ENCODE results near the gene LEKR1. TPM values are rescaled to one million over a fixed set of nuclear protein-coding genes. Genes with fewer than 3 reads are reported as not detected.

The LEKR1 gene
- total and polyA plus RNA-seq, 2 donors (not counting 3 experiments of a cell fraction or from before 2014, with no cell fraction given), result 0.07 to 0.64 TPM

- Histone ChIP-seq H3K9me1 (replicated peaks; ENCODE audit: control insufficient read depth, extremely low read depth, insufficient read depth, low read length) (peaks cover 2% of the 10 kb centered on the region), H3K4me1 (ENCODE audit: control insufficient read depth, extremely low read depth, insufficient read depth, low read length) (no peaks in the 10 kb centered on the region), H2AFZ (ENCODE audit: low read depth, low read length) (no peak overlapping the region), H3K27me3 (ENCODE audit: control insufficient read depth in 2 of 2, insufficient read depth in 2 of 2, low read length in 2 of 2) (no peaks in the 10 kb centered on the region), H3K9ac (replicated peaks; ENCODE audit: extremely low read depth, insufficient read depth, low read length) (no peak overlapping the region), H3K27ac (ENCODE audit: insufficient read depth, low read depth, low read length) (no peak overlapping the region), H3K36me3 (ENCODE audit: control insufficient read depth in 2 of 2, extremely low read depth in 1 of 2, insufficient read depth in 2 of 2, low read length in 2 of 2) (no peaks in the 10 kb centered on the region), H3K4me2 (ENCODE audit: insufficient read depth, low read length) (no peak overlapping the region), H4K20me1 (replicated peaks; ENCODE audit: control insufficient read depth, extremely low read depth, insufficient read depth, low read length) (no peaks in the 10 kb centered on the region), H3K79me2 (ENCODE audit: control insufficient read depth, insufficient read depth, low read length) (no peaks in the 10 kb centered on the region), H3K4me3 (replicated peaks in 1 of 3; ENCODE audit: insufficient read depth in 1 of 3, low read depth in 1 of 3, low read length in 3 of 3) (no peak overlapping the region), H3K9me3 (replicated peaks; ENCODE audit: control insufficient read depth, insufficient read depth, low read length) (no peaks in the 10 kb centered on the region)
- FAIRE-seq (no peak), DNase-seq (ENCODE audit: low read depth, low spot score) (no peak)
- dilution Hi-C loops (cut with MboI; ENCODE audit: extremely low pct_ligation_motif_present, low sequenced_read_pairs), result no loop called here
- ChIA-PET CTCF (interaction anchor here (1.4 kb wide), 1 partner anchor 18 kb away, joined by 4 read pairs; no protein-coding TSS in a partner anchor), POLR2A (no interaction called here)
- intact Hi-C loops (cut with micrococcal nuclease), result no loop called here
- no peak for TF ChIP-seq CTCF (IDR thresholded peaks at IDR 0.05; ENCODE audit: extremely low read depth in 1 of 2, insufficient read depth in 1 of 2, low read depth in 1 of 2, low read length in 2 of 2)
- no peak for TF ChIP-seq FOS (IDR thresholded peaks at IDR 0.05; ENCODE audit: borderline replicate concordance, insufficient read depth, low read length)
- TF ChIP-seq MYC (IDR thresholded peaks at IDR 0.05; ENCODE audit: low read depth, low read length), result no peak
- TF ChIP-seq GATA2 (IDR thresholded peaks at IDR 0.05; ENCODE audit: insufficient read depth, insufficient read length, low read depth, low read length), result no peak
- no peak for TF ChIP-seq EZH2 (IDR thresholded peaks at IDR 0.05; ENCODE audit: borderline replicate concordance, low read depth, low read length, severe bottlenecking)
- TF ChIP-seq, protein P1, sequence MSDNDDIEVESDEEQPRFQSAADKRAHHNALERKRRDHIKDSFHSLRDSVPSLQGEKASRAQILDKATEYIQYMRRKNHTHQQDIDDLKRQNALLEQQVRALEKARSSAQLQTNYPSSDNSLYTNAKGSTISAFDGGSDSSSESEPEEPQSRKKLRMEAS (IDR thresholded peaks at IDR 0.05; ENCODE audit: insufficient read depth, insufficient read length), result no peak
- TF ChIP-seq POLR2A (IDR thresholded peaks at IDR 0.05; ENCODE audit: low read depth, low read length), result no peak
- no peak for TF ChIP-seq POLR2AphosphoS5 (IDR thresholded peaks at IDR 0.05; ENCODE audit: insufficient read depth, low read depth, low read length)
- TF ChIP-seq JUN (IDR thresholded peaks at IDR 0.05; ENCODE audit: borderline replicate concordance, insufficient read depth, insufficient read length, low read depth), result no peak
- BruUV-seq (replicated peaks), result no TSS peak
Measured at GRCh38 chr3:156919818-156920217, 93.7 kb downstream of the LEKR1 start.

Data from endothelial cell of umbilical vein (primary cell).